Vagina (tissue), 2 donors: ENCODE data around the gene CP. TPM values are rescaled to one million over a fixed set of nuclear protein-coding genes. Genes with fewer than 3 reads are reported as not detected.
"Not testable (repeated sequence)": the region's sequence is repeated elsewhere in the genome, so short reads cannot be mapped to it uniquely, and the experiment has no call there.

Experiments
- DNase-seq, 2 donors: peaks; one replicate each; pipeline ENCODE4 v3.0.0-alpha.2; 2017; ENCODE audit errors: extremely low spot score in 2 of 2
- H3K27ac ChIP-seq: fragments of 200-600 bp; sonication (generic); one replicate; pipeline ENCODE4 v1.5.1; 2019
- H3K27me3 ChIP-seq: fragments of 200-600 bp; sonication (generic); one replicate; pipeline ENCODE4 v1.5.1; 2019
- H3K36me3 ChIP-seq, 2 donors: fragments of 200-600 bp; sonication (generic); one replicate each; pipeline ENCODE4 v1.5.1; 2017 to 2019
- H3K4me1 ChIP-seq: fragments of 200-600 bp; sonication (generic); one replicate; pipeline ENCODE4 v1.5.1; 2019
- H3K4me3 ChIP-seq, 2 donors: fragments of 200-600 bp; sonication (generic); 1 replicate in 1 of 2; 2 replicates in 1 of 2; pipeline ENCODE4 v1.5.1; 2016 to 2019
- H3K9me3 ChIP-seq: fragments of 200-600 bp; sonication (generic); one replicate; pipeline ENCODE4 v1.5.1; 2019
- CTCF ChIP-seq, 3 experiments: fragments of 450-650 bp in 2 of 3; fragments of 200-600 bp in 1 of 3; sonication (generic) in 1 of 3; IDR thresholded peaks; one replicate each; pipeline ENCODE4 v1.5.1; 2017 to 2019; ENCODE audit warnings: antibody characterized with exemption in 3 of 3, mild to moderate bottlenecking in 2 of 3, moderate library complexity in 2 of 3
- POLR2A ChIP-seq, 2 donors: fragments of 450-650 bp; IDR thresholded peaks; one replicate each; pipeline ENCODE4 v1.6.1; 2017; ENCODE audit warnings: antibody characterized with exemption in 2 of 2, mild to moderate bottlenecking in 2 of 2, moderate library complexity in 2 of 2
- POLR2AphosphoS5 ChIP-seq, 2 donors: sonication (generic); formaldehyde crosslinking; IDR thresholded peaks; one replicate each; pipeline ENCODE4 v1.9.0; 2017; ENCODE audit warnings: antibody characterized with exemption in 2 of 2, mild to moderate bottlenecking in 2 of 2, low read depth in 1 of 2; ENCODE audit not compliant: insufficient read depth in 1 of 2
- intact Hi-C: fragments of 100-400 bp; cut with DNase I; formaldehyde crosslinking; loops from one replicate; pipeline ENCODE4 v1.15.1; 2023
- total RNA-seq: library from RNA; depleted of rRNA; stranded (reverse); fragments of >200 nt; gene quantifications from one replicate; pipeline ENCODE4 v1.2.3, GENCODE V29; 2016

The CP gene
- total RNA-seq, 1 donor from 2014 or later = 26.3 TPM

GRCh38 chr3:149199474-149199873, 22.2 kb downstream of the CP start:
- H3K4me1 ChIP-seq = no peaks in the 10 kb centered on the region
- no peak for TF ChIP-seq POLR2AphosphoS5 (IDR thresholded peaks at IDR 0.05; ENCODE audit: insufficient read depth in 1 of 2, low read depth in 1 of 2)
- TF ChIP-seq POLR2A (IDR thresholded peaks at IDR 0.05) = no peak
- TF ChIP-seq CTCF (IDR thresholded peaks at IDR 0.05) = no peak
- no peaks in the 10 kb centered on the region for H3K36me3 ChIP-seq
- H3K9me3 ChIP-seq = no peaks in the 10 kb centered on the region
- no peaks in the 10 kb centered on the region for H3K27me3 ChIP-seq
- no peak for DNase-seq
- H3K4me3 ChIP-seq = no peak overlapping the region
- H3K27ac ChIP-seq = no peak overlapping the region
- intact Hi-C loops = no loop called here

DNA sequence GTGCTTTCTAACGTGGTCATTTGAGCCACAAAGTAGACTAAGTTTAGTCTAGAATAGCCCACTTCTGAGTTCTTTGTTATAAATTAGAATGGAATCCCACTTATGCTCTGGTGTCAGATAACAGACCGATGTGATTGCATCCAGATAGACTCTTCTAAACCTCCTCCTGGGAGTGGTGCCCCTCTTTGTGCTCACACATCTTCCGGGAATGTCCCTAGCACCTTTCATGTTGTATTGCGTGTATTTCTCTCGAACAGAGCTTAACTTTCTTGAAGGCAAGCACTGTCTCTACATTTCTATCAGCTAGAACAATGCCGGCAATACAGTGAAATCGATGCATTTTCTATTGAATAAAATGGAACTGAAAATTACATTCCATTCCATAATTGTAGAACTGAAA, 23.0 kb downstream of the CP start:
- Histone ChIP-seq H3K4me3 (no peak overlapping the region), H3K9me3 (no peaks in the 10 kb centered on the region), H3K36me3 (no peaks in the 10 kb centered on the region), H3K27ac (no peak overlapping the region), H3K4me1 (no peaks in the 10 kb centered on the region), H3K27me3 (no peaks in the 10 kb centered on the region)
- intact Hi-C loops = no loop called here
- no peak for TF ChIP-seq POLR2A (IDR thresholded peaks at IDR 0.05)
- TF ChIP-seq CTCF (IDR thresholded peaks at IDR 0.05) = no peak
- no peak for TF ChIP-seq POLR2AphosphoS5 (IDR thresholded peaks at IDR 0.05; ENCODE audit: insufficient read depth in 1 of 2, low read depth in 1 of 2)
- DNase-seq = no peak

- H3K9me3 ChIP-seq = no peaks in the 10 kb centered on the region
- no peak overlapping the region for H3K27ac ChIP-seq
- DNase-seq = no peak
- intact Hi-C loops = no loop called here
- no peaks in the 10 kb centered on the region for H3K4me1 ChIP-seq
- no peak overlapping the region for H3K4me3 ChIP-seq
- H3K27me3 ChIP-seq = no peaks in the 10 kb centered on the region
- no peaks in the 10 kb centered on the region for H3K36me3 ChIP-seq
- TF ChIP-seq POLR2AphosphoS5 (IDR thresholded peaks at IDR 0.05; ENCODE audit: insufficient read depth in 1 of 2, low read depth in 1 of 2) (no peak), POLR2A (IDR thresholded peaks at IDR 0.05) (no peak), CTCF (IDR thresholded peaks at IDR 0.05) (no peak)
Observed at GRCh38 chr3:149197669-149198068, 24.0 kb downstream of the CP start.

DNA sequence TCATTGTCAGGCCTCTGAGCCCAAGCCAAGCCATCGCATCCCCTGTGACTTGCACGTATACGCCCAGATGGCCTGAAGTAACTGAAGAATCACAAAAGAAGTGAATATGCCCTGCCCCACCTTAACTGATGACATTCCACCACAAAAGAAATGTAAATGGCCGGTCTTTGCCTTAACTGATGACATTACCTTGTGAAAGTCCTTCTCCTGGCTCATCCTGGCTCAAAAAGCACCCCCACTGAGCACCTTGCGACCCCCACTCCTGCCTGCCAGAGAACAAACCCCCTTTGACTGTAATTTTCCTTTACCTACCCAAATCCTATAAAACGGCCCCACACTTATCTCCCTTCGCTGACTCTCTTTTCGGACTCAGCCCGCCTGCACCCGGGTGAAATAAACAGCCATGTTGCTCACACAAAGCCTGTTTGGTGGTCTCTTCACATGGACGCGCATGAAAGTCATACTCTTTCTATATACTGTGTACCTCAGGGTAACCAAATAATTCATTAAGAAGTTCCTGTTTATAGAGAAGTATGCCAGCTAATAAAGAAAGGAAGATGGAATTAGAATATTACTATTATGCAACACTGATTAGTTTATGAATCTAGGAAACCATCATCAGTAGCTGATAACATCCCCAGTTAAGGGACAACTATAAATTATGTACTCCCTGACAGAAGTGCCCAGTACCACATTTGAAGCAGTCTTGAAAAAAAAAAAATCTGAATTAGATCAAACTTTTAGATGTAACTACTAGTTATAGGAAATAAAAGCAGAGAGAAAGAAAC, 24.6 kb downstream of the CP start:
- H3K9me3 ChIP-seq, H3K27me3 ChIP-seq, intact Hi-C loops, H3K4me3 ChIP-seq, H3K27ac ChIP-seq, H3K4me1 ChIP-seq, H3K36me3 ChIP-seq, DNase-seq: not testable (repeated sequence)

DNA sequence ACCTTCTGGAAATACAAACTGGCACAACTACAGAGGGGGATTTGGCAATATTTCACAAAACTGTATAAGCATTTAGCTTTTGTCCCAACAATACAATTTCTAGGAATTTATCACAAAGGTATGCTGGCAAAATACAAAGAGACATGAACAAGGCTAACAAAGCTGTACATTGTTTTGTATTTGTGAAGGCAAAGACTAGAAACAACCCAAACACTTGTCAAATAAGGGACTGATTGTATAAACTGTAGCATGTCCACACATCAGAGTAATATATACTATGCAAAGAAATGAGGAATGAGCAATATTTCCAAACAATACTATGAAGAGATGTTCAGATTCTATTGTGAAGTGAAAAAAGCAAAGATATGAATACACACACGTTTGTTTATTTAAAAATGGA, 26.4 kb downstream of the CP start:
- TF ChIP-seq CTCF (IDR thresholded peaks at IDR 0.05) = no peak
- intact Hi-C loops = no loop called here

More for the DNA sequence above, 26.4 kb downstream of the CP start:
- DNase-seq = no peak
- no peaks in the 10 kb centered on the region for H3K4me1 ChIP-seq
- no peaks in the 10 kb centered on the region for H3K27me3 ChIP-seq
- no peak overlapping the region for H3K4me3 ChIP-seq
- no peaks in the 10 kb centered on the region for H3K36me3 ChIP-seq
- no peak overlapping the region for H3K27ac ChIP-seq
- H3K9me3 ChIP-seq = no peaks in the 10 kb centered on the region
